Hepatocyte (in vitro differentiated cells): ENCODE measurements around the gene LRRC8D. TPM values are rescaled to one million over a fixed set of nuclear protein-coding genes. Genes with fewer than 3 reads are reported as not detected.
A peak's percentile ranks its signal among the peaks of the same experiment; 100 is the strongest.

ENCODE experiments used
- DNase-seq: peaks from one replicate; pipeline ENCODE4 v3.0.0-alpha.2; 2016; ENCODE audit warnings: low spot score
- H2AFZ ChIP-seq: fragments of 200-600 bp; sonication (generic); 2 replicates; pipeline ENCODE4 v1.6.0; 2016; ENCODE audit warnings: antibody characterized with exemption, mild to moderate bottlenecking
- H3K27ac ChIP-seq: fragments of 200-600 bp; sonication (generic); 2 replicates; pipeline ENCODE4 v1.5.1; 2016; ENCODE audit warnings: mild to moderate bottlenecking
- H3K27me3 ChIP-seq: fragments of 200-600 bp; sonication (generic); 2 replicates; pipeline ENCODE4 v1.6.1; 2016
- H3K36me3 ChIP-seq: fragments of 200-600 bp; sonication (generic); replicated peaks from 2 replicates; pipeline ENCODE4 v1.5.1; 2016; ENCODE audit warnings: low read depth; ENCODE audit not compliant: insufficient read depth
- H3K4me1 ChIP-seq: fragments of 200-600 bp; sonication (generic); 2 replicates; pipeline ENCODE4 v1.5.1; 2016; ENCODE audit warnings: mild to moderate bottlenecking, moderate library complexity; ENCODE audit not compliant: insufficient read depth
- H3K4me2 ChIP-seq: fragments of 200-600 bp; sonication (generic); 2 replicates; pipeline ENCODE4 v1.6.0; 2016
- H3K4me3 ChIP-seq: fragments of 200-600 bp; sonication (generic); 2 replicates; pipeline ENCODE4 v1.5.1; 2016; ENCODE audit warnings: mild to moderate bottlenecking
- H3K79me2 ChIP-seq: fragments of 200-600 bp; sonication (generic); 2 replicates; pipeline ENCODE4 v1.6.0; 2017; ENCODE audit warnings: mild to moderate bottlenecking
- H3K9me2 ChIP-seq: fragments of 200-600 bp; sonication (generic); replicated peaks from 2 replicates; pipeline ENCODE4 v1.6.0; 2017; ENCODE audit warnings: mild to moderate bottlenecking; ENCODE audit not compliant: insufficient read depth
- H3K9me3 ChIP-seq: fragments of 200-600 bp; sonication (generic); 2 replicates; pipeline ENCODE4 v1.5.1; 2016; ENCODE audit warnings: low read depth, mild to moderate bottlenecking
- H4K20me1 ChIP-seq: fragments of 200-600 bp; sonication (generic); 2 replicates; pipeline ENCODE4 v1.6.0; 2016; ENCODE audit warnings: mild to moderate bottlenecking; ENCODE audit not compliant: insufficient read depth, poor library complexity, severe bottlenecking
- CTCF ChIP-seq: fragments of 200-600 bp; sonication (generic); IDR thresholded peaks from 2 replicates; pipeline ENCODE4 v1.5.1; 2016; ENCODE audit warnings: antibody characterized with exemption, mild to moderate bottlenecking; ENCODE audit not compliant: poor library complexity
- EZH2 ChIP-seq: fragments of 200-600 bp; sonication (generic); IDR thresholded peaks from 2 replicates; pipeline ENCODE4 v1.6.1; 2016; ENCODE audit warnings: antibody characterized with exemption, mild to moderate bottlenecking, borderline replicate concordance
- EZH2phosphoT487 ChIP-seq: fragments of 200-600 bp; sonication (generic); IDR thresholded peaks from one replicate; pipeline ENCODE4 v1.6.1; 2018; ENCODE audit warnings: antibody characterized with exemption, mild to moderate bottlenecking, low read depth, moderate library complexity; ENCODE audit not compliant: unreplicated experiment, severe bottlenecking
- WGBS: methylation state at CpG from one replicate; pipeline ENCODE4 v1.1.6; 2016; ENCODE audit warnings: low lambda C conversion rate; ENCODE audit errors: missing lambda C conversion rate; 5-methylcytosine and 5-hydroxymethylcytosine counted together
- polyA plus RNA-seq: library from polyadenylated mRNA; unstranded; fragments of >200 nt; fragmentation: Nextera tagmentation; extraction: Ambion mirVana; gene quantifications from 2 replicates; pipeline ENCODE4 v1.2.1, GENCODE V29; 2016
- total RNA-seq: library from RNA; depleted of rRNA; stranded (reverse); fragments of >200 nt; gene quantifications from 2 replicates; pipeline ENCODE4 v1.2.3, GENCODE V29; 2014

LRRC8D gene
- total and polyA plus RNA-seq, 2 experiments from 2014 or later: 15.1 to 28.9 TPM

GRCh38 chr1:89866568-89866967, 45.7 kb downstream of the LRRC8D start:
- no peak overlapping the region for H3K4me2 ChIP-seq
- H3K4me1 ChIP-seq: peaks cover 20% of the 10 kb centered on the region
- TF ChIP-seq CTCF (no peak), EZH2 (no peak), EZH2phosphoT487 (no peak)
- 97% methylated on average over 7 of the region's 7 CpGs for WGBS
- H3K79me2 ChIP-seq: peaks cover 15% of the 10 kb centered on the region
- H3K9me3 ChIP-seq: no peaks in the 10 kb centered on the region
- H2AFZ ChIP-seq: no peak overlapping the region
- H3K27ac ChIP-seq: peak overlapping the region; percentile 85
- no peaks in the 10 kb centered on the region for H3K9me2 ChIP-seq
- no peaks in the 10 kb centered on the region for H4K20me1 ChIP-seq
- H3K36me3 ChIP-seq: no peaks in the 10 kb centered on the region
- no peaks in the 10 kb centered on the region for H3K27me3 ChIP-seq
- no peak for DNase-seq
- H3K4me3 ChIP-seq: no peak overlapping the region

GRCh38 chr1:89870998-89871397, 50.2 kb downstream of the LRRC8D start:
- no peak overlapping the region for H2AFZ ChIP-seq
- H3K79me2 ChIP-seq: peaks cover 29% of the 10 kb centered on the region
- peak overlapping the region; percentile 15 for H3K27ac ChIP-seq
- peaks cover 23% of the 10 kb centered on the region for H3K4me1 ChIP-seq
- 39% methylated on average over 3 of the region's 3 CpGs for WGBS
- peak overlapping the region; percentile 41 for H3K4me2 ChIP-seq
- TF ChIP-seq EZH2phosphoT487: no peak
- TF ChIP-seq CTCF: no peak
- TF ChIP-seq EZH2: no peak
- H3K9me3 ChIP-seq: no peaks in the 10 kb centered on the region
- H3K27me3 ChIP-seq: no peaks in the 10 kb centered on the region
- no peak for DNase-seq
- no peaks in the 10 kb centered on the region for H3K36me3 ChIP-seq
- no peak overlapping the region for H3K4me3 ChIP-seq
- no peaks in the 10 kb centered on the region for H3K9me2 ChIP-seq
- no peaks in the 10 kb centered on the region for H4K20me1 ChIP-seq

GRCh38 chr1:89871768-89872473, 51.1 kb downstream of the LRRC8D start:
- Histone ChIP-seq H3K27ac (peak overlapping the region; percentile 12), H4K20me1 (no peaks in the 10 kb centered on the region), H3K9me2 (no peaks in the 10 kb centered on the region), H3K79me2 (peaks cover 37% of the 10 kb centered on the region), H3K36me3 (no peaks in the 10 kb centered on the region), H3K4me3 (no peak overlapping the region), H3K9me3 (no peaks in the 10 kb centered on the region), H3K4me1 (peaks cover 14% of the 10 kb centered on the region), H2AFZ (no peak overlapping the region), H3K4me2 (peak overlapping the region; percentile 41), H3K27me3 (no peaks in the 10 kb centered on the region)
- TF ChIP-seq EZH2phosphoT487 (no peak), CTCF (no peak), EZH2 (no peak)
- WGBS: 75% methylated on average over 9 of the region's 9 CpGs
- no peak for DNase-seq
